Bronchial epithelial cell (primary cell): ENCODE data around the gene SLC34A1. TPM values are rescaled to one million over a fixed set of nuclear protein-coding genes. Genes with fewer than 3 reads are reported as not detected.
"Not testable (repeated sequence)": the region's sequence is repeated elsewhere in the genome, so short reads cannot be mapped to it uniquely, and the experiment has no call there.

Source experiments
- DNase-seq: peaks from one replicate; pipeline ENCODE4 v3.0.0-alpha.2; 2010; ENCODE audit warnings: low read depth
- FAIRE-seq: peaks from 2 replicates; lab custom pipeline; 2011; peaks lifted over from hg19 to GRCh38; lab: Jason Lieb, UNC
- H3K27me3 ChIP-seq: 2 replicates; pipeline ENCODE4 v1.5.1; 2011; ENCODE audit warnings: low read length; ENCODE audit not compliant: control insufficient read depth, insufficient read depth
- H3K36me3 ChIP-seq: 2 replicates; pipeline ENCODE4 v1.5.1; 2011; ENCODE audit warnings: low read length; ENCODE audit not compliant: control insufficient read depth, insufficient read depth
- H3K4me3 ChIP-seq: 2 replicates; pipeline ENCODE4 v1.5.1; 2011; ENCODE audit warnings: mild to moderate bottlenecking, low read depth, low read length, control low read depth
- CTCF ChIP-seq: IDR thresholded peaks from 2 replicates; pipeline ENCODE4 v1.5.1; 2011; ENCODE audit warnings: mild to moderate bottlenecking, moderate library complexity, low read length, control low read depth, inconsistent platforms; ENCODE audit not compliant: insufficient read depth, severe bottlenecking
- total RNA-seq: library from RNA; depleted of rRNA; stranded (reverse); fragments of >200 nt; gene quantifications from 2 replicates; pipeline ENCODE4 v1.2.1, GENCODE V29; 2014

SLC34A1 gene
- total RNA-seq, 1 donor from 2014 or later, result not detected

- no peak for FAIRE-seq
- TF ChIP-seq CTCF, result no peak
- Histone ChIP-seq H3K4me3 (no peak overlapping the region), H3K27me3 (no peaks in the 10 kb centered on the region), H3K36me3 (no peaks in the 10 kb centered on the region)
- DNase-seq, result no peak
Observed at GRCh38 chr5:177410575-177410974, 26.3 kb downstream of the SLC34A1 start.

GRCh38 chr5:177412603-177413233 is 28.5 kb downstream of the SLC34A1 start:
- Histone ChIP-seq H3K36me3 (no peaks in the 10 kb centered on the region), H3K27me3 (no peaks in the 10 kb centered on the region), H3K4me3 (no peak overlapping the region)
- no peak for TF ChIP-seq CTCF
- DNase-seq, result no peak
- FAIRE-seq, result no peak

GRCh38 chr5:177414481-177414880 is 30.2 kb downstream of the SLC34A1 start:
- TF ChIP-seq CTCF, result no peak
- Histone ChIP-seq H3K4me3 (no peak overlapping the region), H3K27me3 (no peaks in the 10 kb centered on the region), H3K36me3 (no peaks in the 10 kb centered on the region)
- DNase-seq, result no peak
- no peak for FAIRE-seq

- FAIRE-seq, DNase-seq, H3K27me3 ChIP-seq, H3K4me3 ChIP-seq, H3K36me3 ChIP-seq: not testable (repeated sequence)
Observed at GRCh38 chr5:177417081-177417480, 32.8 kb downstream of the SLC34A1 start.

GRCh38 chr5:177419046-177419445 is 34.8 kb downstream of the SLC34A1 start:
- Histone ChIP-seq H3K36me3 (no peaks in the 10 kb centered on the region), H3K27me3 (no peaks in the 10 kb centered on the region), H3K4me3 (no peak overlapping the region)
- no peak for TF ChIP-seq CTCF
- DNase-seq, result peak; percentile 26
- FAIRE-seq, result no peak

- H3K4me3 ChIP-seq, result not testable (repeated sequence)
Observed at GRCh38 chr5:177420472-177420871, 36.2 kb downstream of the SLC34A1 start.

More at GRCh38 chr5:177420472-177420871, 36.2 kb downstream of the SLC34A1 start:
- not testable (repeated sequence) for FAIRE-seq, H3K27me3 ChIP-seq, H3K36me3 ChIP-seq, DNase-seq
